Neural cell (in vitro differentiated cells): ENCODE results near the gene CTNNA2.

Source experiments
- CTCF ChIP-seq: fragments of 450-650 bp; IDR thresholded peaks from 2 replicates; pipeline ENCODE4 v1.5.1; 2014; ENCODE audit warnings: antibody characterized with exemption, mild to moderate bottlenecking, moderate library complexity; ENCODE audit not compliant: poor library complexity, severe bottlenecking
- POLR2AphosphoS5 ChIP-seq: IDR thresholded peaks from 2 replicates; pipeline ENCODE4 v1.6.1; 2012
- TAF1 ChIP-seq: IDR thresholded peaks from 2 replicates; pipeline ENCODE4 v1.6.1; 2012; ENCODE audit warnings: low read depth
- TF ChIP-seq, protein P1 (sequence below): IDR thresholded peaks from 2 replicates; pipeline ENCODE4 v1.6.1; 2012; ENCODE audit warnings: borderline replicate concordance

DNA sequence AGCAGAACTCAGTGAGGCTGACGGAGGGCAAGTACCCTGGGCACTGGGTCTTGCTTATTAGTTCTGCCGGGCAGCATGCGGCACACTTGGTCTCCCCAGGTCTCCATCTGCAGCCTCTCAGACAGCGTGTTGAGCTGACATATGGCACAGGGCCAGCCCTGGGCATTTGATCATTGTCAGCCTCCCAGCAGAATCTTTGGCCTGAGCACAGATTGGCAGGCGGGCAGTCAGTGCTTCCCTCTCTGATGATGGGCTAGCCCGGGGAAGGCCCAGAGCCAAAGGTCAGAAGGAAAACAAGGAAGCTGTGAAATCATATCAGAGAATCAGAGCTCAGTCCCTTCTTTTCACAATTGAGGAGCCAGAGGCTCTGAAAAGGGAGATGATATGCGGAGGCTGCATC is 941.8 kb downstream of the CTNNA2 start:
- TF ChIP-seq, protein P1, sequence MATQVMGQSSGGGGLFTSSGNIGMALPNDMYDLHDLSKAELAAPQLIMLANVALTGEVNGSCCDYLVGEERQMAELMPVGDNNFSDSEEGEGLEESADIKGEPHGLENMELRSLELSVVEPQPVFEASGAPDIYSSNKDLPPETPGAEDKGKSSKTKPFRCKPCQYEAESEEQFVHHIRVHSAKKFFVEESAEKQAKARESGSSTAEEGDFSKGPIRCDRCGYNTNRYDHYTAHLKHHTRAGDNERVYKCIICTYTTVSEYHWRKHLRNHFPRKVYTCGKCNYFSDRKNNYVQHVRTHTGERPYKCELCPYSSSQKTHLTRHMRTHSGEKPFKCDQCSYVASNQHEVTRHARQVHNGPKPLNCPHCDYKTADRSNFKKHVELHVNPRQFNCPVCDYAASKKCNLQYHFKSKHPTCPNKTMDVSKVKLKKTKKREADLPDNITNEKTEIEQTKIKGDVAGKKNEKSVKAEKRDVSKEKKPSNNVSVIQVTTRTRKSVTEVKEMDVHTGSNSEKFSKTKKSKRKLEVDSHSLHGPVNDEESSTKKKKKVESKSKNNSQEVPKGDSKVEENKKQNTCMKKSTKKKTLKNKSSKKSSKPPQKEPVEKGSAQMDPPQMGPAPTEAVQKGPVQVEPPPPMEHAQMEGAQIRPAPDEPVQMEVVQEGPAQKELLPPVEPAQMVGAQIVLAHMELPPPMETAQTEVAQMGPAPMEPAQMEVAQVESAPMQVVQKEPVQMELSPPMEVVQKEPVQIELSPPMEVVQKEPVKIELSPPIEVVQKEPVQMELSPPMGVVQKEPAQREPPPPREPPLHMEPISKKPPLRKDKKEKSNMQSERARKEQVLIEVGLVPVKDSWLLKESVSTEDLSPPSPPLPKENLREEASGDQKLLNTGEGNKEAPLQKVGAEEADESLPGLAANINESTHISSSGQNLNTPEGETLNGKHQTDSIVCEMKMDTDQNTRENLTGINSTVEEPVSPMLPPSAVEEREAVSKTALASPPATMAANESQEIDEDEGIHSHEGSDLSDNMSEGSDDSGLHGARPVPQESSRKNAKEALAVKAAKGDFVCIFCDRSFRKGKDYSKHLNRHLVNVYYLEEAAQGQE = no peak
- TF ChIP-seq CTCF = no peak
- TF ChIP-seq POLR2AphosphoS5 = no peak
- TF ChIP-seq TAF1 = no peak
